MCF 10A (cell line): ENCODE data around the gene CACNA2D1. TPM values are rescaled to one million over a fixed set of nuclear protein-coding genes. Genes with fewer than 3 reads are reported as not detected.

Source experiments
- BruUV-seq: library from RNA; stranded (reverse); fragments of 400-500 nt; replicated peaks from 2 replicates; lab custom pipeline; 2021; lab: Mats Ljungman, UMichigan
- CTCF ChIA-PET: fragments of 300-600 bp; sonication (Branson Sonifier 250); formaldehyde crosslinking; extraction: SDS; loops from one replicate; lab custom pipeline; 2021; ENCODE audit warnings: antibody characterized with exemption, inconsistent platforms; lab: Yijun Ruan, JAX
- POLR2A ChIA-PET: fragments of 300-600, 350-650 bp; sonication (Branson Sonifier 250); formaldehyde crosslinking; extraction: SDS; loops from one replicate; lab custom pipeline; 2020; ENCODE audit warnings: antibody characterized with exemption, inconsistent platforms; lab: Yijun Ruan, JAX
- DNase-seq: peaks from one replicate; pipeline ENCODE4 v3.0.0-alpha.2; 2018; ENCODE audit not compliant: unreplicated experiment
- H3K27ac Mint-ChIP-seq: one replicate; pipeline ENCODE4 v1.8.0; 2022; ENCODE audit warnings: mild to moderate bottlenecking, low read depth, mixed read lengths; ENCODE audit not compliant: unreplicated experiment
- H3K27me3 Mint-ChIP-seq: one replicate; pipeline ENCODE4 v1.8.0; 2022; ENCODE audit warnings: mixed read lengths; ENCODE audit not compliant: insufficient read depth, unreplicated experiment
- H3K36me3 Mint-ChIP-seq: one replicate; pipeline ENCODE4 v1.8.0; 2022; ENCODE audit warnings: mild to moderate bottlenecking, moderate library complexity, mixed read lengths; ENCODE audit not compliant: insufficient read depth, unreplicated experiment
- H3K4me1 Mint-ChIP-seq: one replicate; pipeline ENCODE4 v1.8.0; 2022; ENCODE audit warnings: mixed read lengths; ENCODE audit not compliant: insufficient read depth, unreplicated experiment
- H3K4me3 Mint-ChIP-seq: one replicate; pipeline ENCODE4 v1.8.0; 2022; ENCODE audit warnings: mild to moderate bottlenecking, moderate library complexity, mixed read lengths; ENCODE audit not compliant: unreplicated experiment
- H3K9me3 Mint-ChIP-seq: one replicate; pipeline ENCODE4 v1.8.0; 2022; ENCODE audit warnings: mixed read lengths; ENCODE audit not compliant: unreplicated experiment
- CTCF ChIP-seq: fragments of 200-600 bp; IDR thresholded peaks from one replicate; pipeline ENCODE4 v1.8.0; 2022; ENCODE audit warnings: antibody characterized with exemption, mild to moderate bottlenecking; ENCODE audit not compliant: unreplicated experiment
- intact Hi-C: fragments of 100-400 bp; cut with micrococcal nuclease; formaldehyde crosslinking; loops from 2 replicates; pipeline ENCODE4 v1.14.1; 2022
- total RNA-seq: library from RNA; stranded (reverse); gene quantifications from 2 replicates; pipeline ENCODE4 v1.2.3, GENCODE V29; 2022

CACNA2D1 gene
- total RNA-seq, 1 experiment from 2014 or later: not detected

DNA sequence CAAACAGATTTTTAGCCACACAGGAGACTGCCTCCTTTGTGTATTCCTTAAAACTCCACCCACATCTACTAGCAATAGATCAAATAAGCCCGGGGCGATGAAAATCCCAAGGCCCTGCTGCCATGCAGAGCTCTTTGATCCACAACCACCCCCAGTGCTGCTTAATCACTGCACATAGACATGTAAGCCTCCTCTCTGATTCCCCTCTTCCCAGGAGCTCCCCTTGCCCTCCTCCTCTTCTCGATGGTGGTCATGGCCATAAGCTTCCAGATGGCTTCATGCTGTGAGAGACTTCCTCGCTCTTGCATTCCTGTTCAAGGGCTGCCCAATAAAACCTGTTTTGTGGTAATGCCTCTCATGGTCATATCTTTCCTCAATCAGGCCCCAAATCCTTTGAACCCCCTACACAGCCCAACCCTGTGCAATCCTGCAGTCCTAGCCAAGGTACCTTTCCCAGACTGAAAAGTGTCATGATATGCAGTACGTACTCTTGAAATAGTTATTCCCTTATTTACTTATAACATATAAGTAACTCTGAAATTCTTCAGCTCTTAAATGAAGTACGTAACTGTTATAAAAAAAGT is 158.5 kb downstream of the CACNA2D1 start:
- ChIA-PET CTCF (no interaction called here), POLR2A (no interaction called here)
- no peak for DNase-seq
- H3K27me3 Mint-ChIP-seq: peaks cover 40% of the 10 kb centered on the region
- H3K4me1 Mint-ChIP-seq: no peaks in the 10 kb centered on the region
- H3K9me3 Mint-ChIP-seq: no peaks in the 10 kb centered on the region
- no peak for TF ChIP-seq CTCF
- BruUV-seq: no TSS peak
- H3K27ac Mint-ChIP-seq: no peak overlapping the region
- no peak overlapping the region for H3K4me3 Mint-ChIP-seq
- peaks cover 6% of the 10 kb centered on the region for H3K36me3 Mint-ChIP-seq
- intact Hi-C loops: no loop called here

DNA sequence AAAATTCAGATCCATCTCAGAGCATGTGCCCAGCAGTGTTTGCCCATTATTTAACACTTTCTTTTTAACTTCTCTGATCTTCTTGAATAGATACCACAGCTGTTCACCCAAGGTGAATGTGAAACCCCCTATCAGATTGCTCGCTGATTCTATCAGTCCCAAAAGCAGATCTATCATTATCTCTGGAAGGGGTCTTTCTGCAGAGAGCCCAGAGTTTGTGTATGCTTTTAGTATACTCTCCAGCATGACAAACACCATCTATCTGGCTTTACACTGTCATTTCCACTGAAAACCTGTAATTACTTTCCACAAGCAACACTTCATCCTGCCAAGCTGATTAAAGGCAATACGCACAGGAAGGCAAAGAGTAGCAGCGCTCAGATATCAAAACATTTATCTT is 168.2 kb downstream of the CACNA2D1 start:
- POLR2A ChIA-PET: no interaction called here
- BruUV-seq: no TSS peak
- Mint-ChIP-seq H3K9me3 (no peaks in the 10 kb centered on the region), H3K4me1 (no peaks in the 10 kb centered on the region), H3K27ac (no peak overlapping the region), H3K27me3 (peaks cover 53% of the 10 kb centered on the region), H3K36me3 (no peaks in the 10 kb centered on the region), H3K4me3 (no peak overlapping the region)
- intact Hi-C loops: no loop called here
- TF ChIP-seq CTCF: no peak
- CTCF ChIA-PET: no interaction called here
- DNase-seq: no peak

- no peaks in the 10 kb centered on the region for H3K4me1 Mint-ChIP-seq
- POLR2A ChIA-PET: no interaction called here
- no peak overlapping the region for H3K27ac Mint-ChIP-seq
- peaks cover 56% of the 10 kb centered on the region for H3K27me3 Mint-ChIP-seq
- intact Hi-C loops: no loop called here
- no peak for TF ChIP-seq CTCF
- CTCF ChIA-PET: no interaction called here
- no peak for DNase-seq
- H3K36me3 Mint-ChIP-seq: no peaks in the 10 kb centered on the region
- BruUV-seq: no TSS peak
- no peak overlapping the region for H3K4me3 Mint-ChIP-seq
- H3K9me3 Mint-ChIP-seq: no peaks in the 10 kb centered on the region
These were observed 168.9 kb downstream of the CACNA2D1 start for GRCh38 chr7:82274681-82275080.

DNA sequence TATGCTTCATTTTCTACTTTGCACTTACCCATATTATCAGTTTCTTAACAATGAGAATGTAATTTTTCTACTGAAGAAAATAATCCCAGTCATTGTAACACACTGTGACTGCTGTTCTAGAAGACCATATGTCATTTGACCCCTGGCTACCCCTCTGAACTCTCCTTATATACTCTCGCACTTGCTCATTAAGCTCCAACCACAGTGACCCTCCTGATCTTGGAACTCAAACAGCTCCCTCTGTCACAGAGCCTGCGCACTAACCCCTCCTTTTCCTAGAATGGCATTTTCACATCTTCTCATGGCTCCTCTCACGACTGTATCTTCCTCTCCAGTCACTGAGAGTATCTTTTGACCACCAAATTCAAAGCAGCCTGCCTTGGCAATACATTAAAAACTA is 169.7 kb downstream of the CACNA2D1 start:
- POLR2A ChIA-PET: no interaction called here
- no TSS peak for BruUV-seq
- DNase-seq: no peak
- TF ChIP-seq CTCF: no peak
- H3K27me3 Mint-ChIP-seq: peaks cover 56% of the 10 kb centered on the region
- no peak overlapping the region for H3K4me3 Mint-ChIP-seq
- H3K9me3 Mint-ChIP-seq: no peaks in the 10 kb centered on the region
- no peaks in the 10 kb centered on the region for H3K36me3 Mint-ChIP-seq
- CTCF ChIA-PET: no interaction called here
- intact Hi-C loops: no loop called here
- H3K27ac Mint-ChIP-seq: no peak overlapping the region
- no peaks in the 10 kb centered on the region for H3K4me1 Mint-ChIP-seq
